SK-N-SH treated with all-trans-retinoic acid at 6 μM for 48 hours (cell line): ENCODE measurements around the gene TNIK.

Source experiments
- ATAC-seq: fragments of 200-7000 bp; cut with Tn5 transposase; 3 replicates; pipeline ENCODE4 v1.9.1; 2020; ENCODE audit warnings: mild to moderate bottlenecking, moderate library complexity
- ARNTL ChIP-seq: fragments of 450-650 bp; formaldehyde crosslinking; IDR thresholded peaks from 2 replicates; pipeline ENCODE4 v1.5.0; 2020; ENCODE audit warnings: low read depth, mild to moderate bottlenecking, moderate library complexity, borderline replicate concordance
- BACH2 ChIP-seq: fragments of 250-450 bp; sonication (Bioruptor Pico); IDR thresholded peaks from 2 replicates; pipeline ENCODE4 v1.9.0; 2021; ENCODE audit warnings: mild to moderate bottlenecking, borderline replicate concordance
- CSDC2 ChIP-seq: fragments of 250-450 bp; sonication (Bioruptor Pico); IDR thresholded peaks from 2 replicates; pipeline ENCODE4 v1.5.0; 2020; ENCODE audit warnings: mild to moderate bottlenecking, moderate library complexity
- ESRRG ChIP-seq: fragments of 250-450 bp; sonication (Bioruptor Pico); IDR thresholded peaks from 2 replicates; pipeline ENCODE4 v1.6.1; 2021; ENCODE audit warnings: mild to moderate bottlenecking
- GLIS3 ChIP-seq: fragments of 250-450 bp; sonication (Bioruptor Pico); IDR thresholded peaks from 2 replicates; pipeline ENCODE4 v1.5.0; 2020; ENCODE audit warnings: mild to moderate bottlenecking, moderate library complexity
- ISL1 ChIP-seq: fragments of 250-450 bp; sonication (Bioruptor Pico); IDR thresholded peaks from 2 replicates; pipeline ENCODE4 v2.1.2; 2022; ENCODE audit warnings: mild to moderate bottlenecking, moderate library complexity
- POU6F1 ChIP-seq: fragments of 250-450 bp; sonication (Bioruptor Pico); IDR thresholded peaks from 2 replicates; pipeline ENCODE4 v1.8.0; 2021; ENCODE audit warnings: low read depth, mild to moderate bottlenecking, moderate library complexity, borderline replicate concordance
- RARB ChIP-seq: fragments of 250-450 bp; sonication (Bioruptor Pico); IDR thresholded peaks from 2 replicates; pipeline ENCODE4 v1.8.0; 2021; ENCODE audit warnings: mild to moderate bottlenecking, moderate library complexity
- SNAI2 ChIP-seq: fragments of 250-450 bp; sonication (Bioruptor Pico); IDR thresholded peaks from 2 replicates; pipeline ENCODE4 v1.5.0; 2020; ENCODE audit warnings: mild to moderate bottlenecking, moderate library complexity
- TCF4 ChIP-seq: fragments of 250-450 bp; sonication (Bioruptor Pico); IDR thresholded peaks from 2 replicates; pipeline ENCODE4 v1.8.0; 2021; ENCODE audit warnings: mild to moderate bottlenecking, moderate library complexity, borderline replicate concordance
- TSHZ2 ChIP-seq: fragments of 250-450 bp; sonication (Bioruptor Pico); IDR thresholded peaks from 2 replicates; pipeline ENCODE4 v1.5.0; 2020; ENCODE audit warnings: mild to moderate bottlenecking, moderate library complexity
- ZC3H10 ChIP-seq: fragments of 250-450 bp; sonication (Bioruptor Pico); IDR thresholded peaks from 2 replicates; pipeline ENCODE4 v1.5.1; 2021; ENCODE audit warnings: mild to moderate bottlenecking, moderate library complexity
- ZFP3 ChIP-seq: fragments of 250-450 bp; sonication (Bioruptor Pico); IDR thresholded peaks from 2 replicates; pipeline ENCODE4 v1.5.0; 2020; ENCODE audit warnings: mild to moderate bottlenecking, moderate library complexity
- ZFP30 ChIP-seq: fragments of 450-650 bp; formaldehyde crosslinking; IDR thresholded peaks from 2 replicates; pipeline ENCODE4 v1.5.0; 2022; ENCODE audit warnings: mild to moderate bottlenecking, moderate library complexity
- ZNF565 ChIP-seq: fragments of 450-650 bp; formaldehyde crosslinking; conservative IDR thresholded peaks from 2 replicates; pipeline ENCODE4 v1.5.0; 2020; ENCODE audit warnings: low read depth, mild to moderate bottlenecking, moderate library complexity
- ZNF70 ChIP-seq: fragments of 450-650 bp; formaldehyde crosslinking; IDR thresholded peaks from 2 replicates; pipeline ENCODE4 v1.5.0; 2020; ENCODE audit warnings: mild to moderate bottlenecking, moderate library complexity
- TF ChIP-seq, protein P1 (sequence below): fragments of 250-450 bp; sonication (Bioruptor Pico); IDR thresholded peaks from 2 replicates; pipeline ENCODE4 v1.5.1; 2020; ENCODE audit warnings: low read depth, mild to moderate bottlenecking, moderate library complexity
- TF ChIP-seq, protein P2 (sequence below): fragments of 250-450 bp; sonication (Bioruptor Pico); IDR thresholded peaks from 2 replicates; pipeline ENCODE4 v1.8.0; 2020; ENCODE audit warnings: mild to moderate bottlenecking, moderate library complexity, borderline replicate concordance
- TF ChIP-seq, protein P3 (sequence below): fragments of 250-450 bp; sonication (Bioruptor Pico); IDR thresholded peaks from 2 replicates; pipeline ENCODE4 v1.5.1; 2021; ENCODE audit warnings: mild to moderate bottlenecking, moderate library complexity

Gene TNIK

GRCh38 chr3:171054921-171055320, 405.3 kb downstream of the TNIK start:
- TF ChIP-seq BACH2 (CRISPR knock-in tag) (no peak), ARNTL (CRISPR knock-in tag) (no peak), TSHZ2 (CRISPR knock-in tag) (no peak)
- TF ChIP-seq, all 23 proteins: peak for 0
- ATAC-seq = no peak

GRCh38 chr3:171054231-171054630, 406.0 kb downstream of the TNIK start:
- no peak for TF ChIP-seq ESRRG
- TF ChIP-seq BACH2 (CRISPR knock-in tag) = no peak
- TF ChIP-seq SNAI2 (CRISPR knock-in tag) = no peak
- TF ChIP-seq ISL1 (CRISPR knock-in tag) = no peak
- TF ChIP-seq TSHZ2 (CRISPR knock-in tag) = no peak
- no peak for TF ChIP-seq ZFP3
- no peak for TF ChIP-seq TCF4 (CRISPR knock-in tag)
- TF ChIP-seq ARNTL (CRISPR knock-in tag) = no peak
- no peak for TF ChIP-seq ZNF565
- no peak for TF ChIP-seq ZC3H10 (CRISPR knock-in tag)
- TF ChIP-seq CSDC2 (CRISPR knock-in tag) = no peak
- TF ChIP-seq, protein P1, sequence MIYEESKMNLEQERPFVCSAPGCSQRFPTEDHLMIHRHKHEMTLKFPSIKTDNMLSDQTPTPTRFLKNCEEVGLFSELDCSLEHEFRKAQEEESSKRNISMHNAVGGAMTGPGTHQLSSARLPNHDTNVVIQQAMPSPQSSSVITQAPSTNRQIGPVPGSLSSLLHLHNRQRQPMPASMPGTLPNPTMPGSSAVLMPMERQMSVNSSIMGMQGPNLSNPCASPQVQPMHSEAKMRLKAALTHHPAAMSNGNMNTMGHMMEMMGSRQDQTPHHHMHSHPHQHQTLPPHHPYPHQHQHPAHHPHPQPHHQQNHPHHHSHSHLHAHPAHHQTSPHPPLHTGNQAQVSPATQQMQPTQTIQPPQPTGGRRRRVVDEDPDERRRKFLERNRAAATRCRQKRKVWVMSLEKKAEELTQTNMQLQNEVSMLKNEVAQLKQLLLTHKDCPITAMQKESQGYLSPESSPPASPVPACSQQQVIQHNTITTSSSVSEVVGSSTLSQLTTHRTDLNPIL (CRISPR knock-in tag) = no peak
- no peak for TF ChIP-seq ZFP30
- TF ChIP-seq GLIS3 (CRISPR knock-in tag) = no peak
- no peak for TF ChIP-seq ZNF70 (CRISPR knock-in tag)
- TF ChIP-seq, protein P2, sequence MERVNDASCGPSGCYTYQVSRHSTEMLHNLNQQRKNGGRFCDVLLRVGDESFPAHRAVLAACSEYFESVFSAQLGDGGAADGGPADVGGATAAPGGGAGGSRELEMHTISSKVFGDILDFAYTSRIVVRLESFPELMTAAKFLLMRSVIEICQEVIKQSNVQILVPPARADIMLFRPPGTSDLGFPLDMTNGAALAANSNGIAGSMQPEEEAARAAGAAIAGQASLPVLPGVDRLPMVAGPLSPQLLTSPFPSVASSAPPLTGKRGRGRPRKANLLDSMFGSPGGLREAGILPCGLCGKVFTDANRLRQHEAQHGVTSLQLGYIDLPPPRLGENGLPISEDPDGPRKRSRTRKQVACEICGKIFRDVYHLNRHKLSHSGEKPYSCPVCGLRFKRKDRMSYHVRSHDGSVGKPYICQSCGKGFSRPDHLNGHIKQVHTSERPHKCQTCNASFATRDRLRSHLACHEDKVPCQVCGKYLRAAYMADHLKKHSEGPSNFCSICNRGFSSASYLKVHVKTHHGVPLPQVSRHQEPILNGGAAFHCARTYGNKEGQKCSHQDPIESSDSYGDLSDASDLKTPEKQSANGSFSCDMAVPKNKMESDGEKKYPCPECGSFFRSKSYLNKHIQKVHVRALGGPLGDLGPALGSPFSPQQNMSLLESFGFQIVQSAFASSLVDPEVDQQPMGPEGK (CRISPR knock-in tag) = no peak
- no peak for TF ChIP-seq RARB (CRISPR knock-in tag)
- TF ChIP-seq POU6F1 (CRISPR knock-in tag) = no peak
- TF ChIP-seq, protein P3, sequence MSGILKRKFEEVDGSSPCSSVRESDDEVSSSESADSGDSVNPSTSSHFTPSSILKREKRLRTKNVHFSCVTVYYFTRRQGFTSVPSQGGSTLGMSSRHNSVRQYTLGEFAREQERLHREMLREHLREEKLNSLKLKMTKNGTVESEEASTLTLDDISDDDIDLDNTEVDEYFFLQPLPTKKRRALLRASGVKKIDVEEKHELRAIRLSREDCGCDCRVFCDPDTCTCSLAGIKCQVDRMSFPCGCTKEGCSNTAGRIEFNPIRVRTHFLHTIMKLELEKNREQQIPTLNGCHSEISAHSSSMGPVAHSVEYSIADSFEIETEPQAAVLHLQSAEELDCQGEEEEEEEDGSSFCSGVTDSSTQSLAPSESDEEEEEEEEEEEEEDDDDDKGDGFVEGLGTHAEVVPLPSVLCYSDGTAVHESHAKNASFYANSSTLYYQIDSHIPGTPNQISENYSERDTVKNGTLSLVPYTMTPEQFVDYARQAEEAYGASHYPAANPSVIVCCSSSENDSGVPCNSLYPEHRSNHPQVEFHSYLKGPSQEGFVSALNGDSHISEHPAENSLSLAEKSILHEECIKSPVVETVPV (CRISPR knock-in tag) = no peak
- ATAC-seq = no peak
